ENCODE results near the gene C17orf67.
A peak's percentile ranks its signal among the peaks of the same experiment; 100 is the strongest.

The C17orf67 gene

DNA sequence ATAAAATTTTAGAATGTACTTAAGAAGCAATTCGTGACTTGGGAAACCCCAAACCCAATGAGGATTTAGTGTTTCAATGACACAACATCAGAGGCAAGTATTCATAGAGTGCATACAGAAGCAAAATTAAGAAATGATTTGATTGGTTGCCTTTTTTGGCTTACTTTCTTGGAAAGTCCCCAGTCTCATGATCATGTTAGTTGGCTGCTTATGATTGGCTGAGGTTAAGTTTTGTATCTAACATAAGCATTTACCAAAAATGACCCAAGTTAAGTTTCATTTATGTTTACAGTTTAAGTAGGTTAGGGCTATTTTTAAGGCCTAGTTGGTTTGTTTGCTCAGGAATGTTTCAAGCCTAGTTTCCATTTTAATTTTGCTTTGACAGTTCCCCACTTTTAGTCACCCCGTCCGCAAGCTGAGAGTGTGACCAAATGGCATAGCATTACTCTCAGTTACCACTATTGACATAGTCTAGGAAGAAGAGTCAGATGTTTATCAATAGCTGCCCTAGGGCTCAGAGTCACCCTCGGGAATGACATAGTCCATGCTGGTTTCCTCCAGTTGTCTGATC is 36.4 kb upstream of the C17orf67 start:
- no peak for DNase-seq (ENCODE audit: low read depth)

GRCh38 chr17:56868716-56869115 is 35.0 kb upstream of the C17orf67 start:
- TF ChIP-seq, protein P1, sequence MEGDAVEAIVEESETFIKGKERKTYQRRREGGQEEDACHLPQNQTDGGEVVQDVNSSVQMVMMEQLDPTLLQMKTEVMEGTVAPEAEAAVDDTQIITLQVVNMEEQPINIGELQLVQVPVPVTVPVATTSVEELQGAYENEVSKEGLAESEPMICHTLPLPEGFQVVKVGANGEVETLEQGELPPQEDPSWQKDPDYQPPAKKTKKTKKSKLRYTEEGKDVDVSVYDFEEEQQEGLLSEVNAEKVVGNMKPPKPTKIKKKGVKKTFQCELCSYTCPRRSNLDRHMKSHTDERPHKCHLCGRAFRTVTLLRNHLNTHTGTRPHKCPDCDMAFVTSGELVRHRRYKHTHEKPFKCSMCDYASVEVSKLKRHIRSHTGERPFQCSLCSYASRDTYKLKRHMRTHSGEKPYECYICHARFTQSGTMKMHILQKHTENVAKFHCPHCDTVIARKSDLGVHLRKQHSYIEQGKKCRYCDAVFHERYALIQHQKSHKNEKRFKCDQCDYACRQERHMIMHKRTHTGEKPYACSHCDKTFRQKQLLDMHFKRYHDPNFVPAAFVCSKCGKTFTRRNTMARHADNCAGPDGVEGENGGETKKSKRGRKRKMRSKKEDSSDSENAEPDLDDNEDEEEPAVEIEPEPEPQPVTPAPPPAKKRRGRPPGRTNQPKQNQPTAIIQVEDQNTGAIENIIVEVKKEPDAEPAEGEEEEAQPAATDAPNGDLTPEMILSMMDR (IDR thresholded peaks at IDR 0.05; ENCODE audit: insufficient read depth, low read depth, low read length, missing control alignments) = no peak
- no peak overlapping the region for H3K4me3 ChIP-seq (ENCODE audit: low read length)
- DNase-seq (ENCODE audit: low read depth) = no peak

More for the DNA sequence above, 36.4 kb upstream of the C17orf67 start:
- TF ChIP-seq, protein P1 (IDR thresholded peaks at IDR 0.05; ENCODE audit: insufficient read depth, low read depth, low read length, missing control alignments) = no peak
- no peak overlapping the region for H3K4me3 ChIP-seq (ENCODE audit: low read length)

- no peak overlapping the region for H3K4me3 ChIP-seq (ENCODE audit: low read length)
- TF ChIP-seq, protein P1 (IDR thresholded peaks at IDR 0.05; ENCODE audit: insufficient read depth, low read depth, low read length, missing control alignments) = no peak
- peak; percentile 39 for DNase-seq (ENCODE audit: low read depth)
Observed at GRCh38 chr17:56867948-56868376, 34.2 kb upstream of the C17orf67 start.

- TF ChIP-seq, protein P1 (IDR thresholded peaks at IDR 0.05; ENCODE audit: insufficient read depth, low read depth, low read length, missing control alignments) = no peak
- no peak for DNase-seq (ENCODE audit: low read depth)
- no peak overlapping the region for H3K4me3 ChIP-seq (ENCODE audit: low read length)
Observed at GRCh38 chr17:56866496-56866895, 32.8 kb upstream of the C17orf67 start.

DNA sequence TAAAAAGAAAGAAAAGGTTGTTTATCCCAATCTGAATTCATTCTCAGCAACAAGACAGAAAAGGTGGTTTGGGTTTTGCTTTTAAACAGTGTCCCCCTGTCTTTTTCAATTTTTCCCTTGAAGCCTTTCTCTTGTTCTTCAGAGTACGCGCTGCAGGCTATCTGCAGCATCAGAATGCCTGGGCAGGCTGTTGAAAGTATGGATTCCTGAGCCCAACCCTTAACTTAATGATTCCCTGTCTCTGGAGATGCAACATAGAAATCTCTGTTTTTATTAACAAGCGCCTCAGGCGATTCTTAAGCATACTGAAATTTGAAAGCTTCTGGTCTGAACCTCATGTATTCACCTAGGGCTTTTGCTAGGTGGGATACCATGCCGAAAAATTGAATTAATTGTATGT is 32.4 kb upstream of the C17orf67 start:
- no peak for DNase-seq (ENCODE audit: low read depth)
- TF ChIP-seq, protein P1 (IDR thresholded peaks at IDR 0.05; ENCODE audit: insufficient read depth, low read depth, low read length, missing control alignments) = no peak
- H3K4me3 ChIP-seq (ENCODE audit: low read length) = no peak overlapping the region

- no peak for DNase-seq (ENCODE audit: low read depth)
- TF ChIP-seq, protein P1 (IDR thresholded peaks at IDR 0.05; ENCODE audit: insufficient read depth, low read depth, low read length, missing control alignments) = no peak
- no peak overlapping the region for H3K4me3 ChIP-seq (ENCODE audit: low read length)
Observed at GRCh38 chr17:56863974-56864373, 30.3 kb upstream of the C17orf67 start.

DNA sequence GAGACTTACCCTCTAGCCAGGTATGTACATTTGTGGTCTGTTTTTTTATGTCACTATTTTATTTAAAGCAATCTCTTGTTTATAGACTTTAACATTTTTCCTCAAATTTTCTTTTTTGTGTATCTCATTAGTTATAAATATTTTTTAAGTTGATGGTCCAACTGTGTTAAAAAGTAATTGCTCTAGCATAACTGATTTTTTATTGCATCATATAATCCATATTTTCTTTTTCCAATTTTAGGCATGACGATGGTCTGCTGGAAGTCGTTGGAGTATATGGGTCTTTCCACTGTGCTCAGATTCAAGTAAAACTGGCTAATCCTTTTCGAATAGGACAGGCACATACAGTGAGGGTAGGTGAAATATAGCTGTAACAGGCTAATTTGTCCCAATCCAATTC is 28.2 kb upstream of the C17orf67 start:
- TF ChIP-seq, protein P1 (IDR thresholded peaks at IDR 0.05; ENCODE audit: insufficient read depth, low read depth, low read length, missing control alignments) = no peak
- H3K4me3 ChIP-seq (ENCODE audit: low read length) = no peak overlapping the region

More for the DNA sequence above, 28.2 kb upstream of the C17orf67 start:
- no peak for DNase-seq (ENCODE audit: low read depth)

All from epithelial cell of esophagus (primary cell).